Body of pancreas (tissue), 4 donors: ENCODE results near the gene PRELID2.

Experiments
- CTCF ChIP-seq, 7 experiments: fragments of 450-650 bp in 4 of 7; fragments of 200-600 bp in 3 of 7; sonication (generic) in 3 of 7; IDR thresholded peaks; one replicate each; pipeline ENCODE4 v1.5.1; 2016 to 2019; ENCODE audit warnings: antibody characterized with exemption in 7 of 7
- POLR2A ChIP-seq, 3 donors: fragments of 450-650 bp; IDR thresholded peaks; one replicate each; pipeline ENCODE4 v1.6.1; 2016; ENCODE audit warnings: antibody characterized with exemption in 3 of 3, mild to moderate bottlenecking in 2 of 3

- no peak for TF ChIP-seq CTCF (IDR thresholded peaks at IDR 0.05)
- no peak for TF ChIP-seq POLR2A (IDR thresholded peaks at IDR 0.05)
These were observed 28.2 kb downstream of the PRELID2 start for GRCh38 chr5:145806923-145807322.
